Stimulated activated CD4-positive, alpha-beta T cell treated with anti-CD3 and anti-CD28 coated beads, TNF-alpha, amount 100 ng/mL, for 48 hours (primary cell): Measurements from ENCODE around the gene MVK.

Experiments used
- DNase-seq, 3 donors: peaks; one replicate each; pipeline ENCODE4 v3.0.0-alpha.2; 2020; ENCODE audit warnings: low read depth in 3 of 3

The MVK gene

DNA sequence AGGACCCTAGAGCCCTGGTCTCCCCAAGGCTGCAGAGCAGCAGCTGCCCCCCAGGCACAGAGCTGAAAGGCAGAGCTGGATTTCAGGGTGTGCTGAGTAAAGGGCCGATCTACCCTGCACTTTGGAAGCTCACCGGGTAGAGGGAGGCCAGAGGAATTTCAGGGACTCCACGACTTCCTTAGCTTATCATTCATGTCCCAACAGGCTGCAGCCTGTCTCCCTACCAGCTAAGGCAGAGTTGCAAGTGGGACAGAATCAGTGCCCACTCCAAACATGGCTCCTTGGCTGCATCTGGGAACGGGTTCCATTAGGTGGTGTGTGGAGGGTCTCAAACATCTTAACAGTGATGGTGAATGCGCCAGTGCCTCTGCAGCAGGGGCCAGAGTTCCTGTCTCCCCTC, 27.8 kb upstream of the MVK start:
- DNase-seq, result no peak

DNA sequence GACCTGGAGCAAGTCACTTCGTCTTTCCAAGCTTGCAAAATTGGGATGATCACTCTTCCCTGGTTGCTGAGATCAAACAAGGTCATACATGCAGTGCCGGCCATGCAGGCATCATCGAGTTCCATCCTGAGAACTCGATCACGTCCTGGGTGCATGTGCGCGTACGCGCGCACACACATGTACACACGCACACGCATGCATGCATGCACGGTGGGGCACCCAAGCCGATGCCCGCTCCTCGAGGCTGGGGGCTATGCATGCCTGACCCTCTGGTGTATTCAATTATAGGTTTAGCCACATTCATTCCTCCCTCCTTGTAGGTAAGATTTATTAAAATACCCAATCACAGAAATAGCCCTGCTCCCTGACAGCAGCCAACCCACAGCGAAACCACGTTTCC, 26.3 kb upstream of the MVK start:
- no peak for DNase-seq

DNA sequence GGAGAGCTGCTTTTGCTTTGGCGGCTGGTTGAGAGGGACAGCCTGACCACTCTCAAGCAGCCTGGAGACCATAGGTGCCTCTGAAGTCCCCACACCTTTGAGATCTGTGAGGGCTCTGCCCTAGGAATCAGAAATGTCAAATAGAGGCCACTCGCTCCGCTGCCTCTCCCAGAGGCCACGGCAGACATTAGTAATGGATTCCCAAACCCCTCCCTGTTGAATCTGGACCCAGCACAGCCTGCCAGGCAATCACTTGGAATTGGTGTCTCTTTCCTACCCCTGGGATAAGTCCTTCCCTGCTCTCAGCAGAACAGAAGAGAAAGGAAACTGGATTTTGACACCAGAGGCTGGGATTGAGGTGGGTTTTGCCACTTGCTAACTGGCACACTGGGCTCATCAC, 25.3 kb upstream of the MVK start:
- DNase-seq, result no peak

DNA sequence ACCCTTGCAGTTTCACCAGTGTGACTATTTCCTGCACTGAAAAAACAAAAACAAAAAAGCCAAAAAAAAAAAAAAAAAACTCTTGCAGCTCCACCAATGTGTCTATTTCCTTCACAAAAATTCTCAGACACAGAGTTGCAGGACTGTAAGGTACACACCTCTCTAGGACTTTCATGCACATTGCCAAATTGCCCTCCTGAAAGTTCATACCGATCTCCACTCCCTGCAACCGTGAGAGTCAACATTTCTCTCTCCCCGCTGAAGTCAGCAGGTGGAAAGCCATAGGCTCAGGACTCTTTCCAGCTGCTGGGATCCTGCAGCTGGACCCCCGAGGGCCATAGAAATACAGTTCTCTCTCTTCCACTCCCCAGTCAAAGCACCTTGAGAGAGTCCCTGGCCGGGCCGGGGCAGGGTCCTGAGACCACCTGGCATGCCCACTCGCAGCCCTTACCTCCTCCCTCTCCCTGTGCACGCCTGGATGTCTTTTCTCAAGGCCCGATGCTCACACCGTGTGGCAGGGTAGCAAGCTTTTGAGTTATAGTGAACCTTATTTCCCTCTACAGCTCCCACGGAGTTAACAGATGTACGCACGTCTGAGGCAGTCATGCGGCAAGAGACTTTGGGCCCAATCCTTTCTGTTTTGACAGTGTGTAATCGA, 23.9 kb upstream of the MVK start:
- no peak for DNase-seq

DNA sequence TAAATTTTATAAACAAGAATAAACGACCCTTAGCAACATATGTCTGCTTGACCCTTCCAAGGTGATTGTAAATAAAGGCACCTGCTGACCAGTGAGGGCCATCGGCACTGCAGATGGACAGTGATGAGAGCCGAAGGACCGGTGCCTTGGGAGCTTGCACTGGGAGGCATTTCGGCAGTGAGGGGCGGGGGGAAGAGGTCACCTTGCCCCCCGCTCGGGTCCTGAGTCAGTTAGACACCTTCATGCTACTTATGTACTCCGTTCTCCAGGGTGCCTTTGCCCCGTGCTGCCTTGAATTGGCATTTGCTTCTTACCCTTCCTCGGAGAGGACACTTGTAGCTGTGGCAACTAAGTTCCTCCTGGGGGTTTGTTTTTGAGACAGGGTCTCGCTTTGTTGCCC, 23.3 kb upstream of the MVK start:
- no peak for DNase-seq

DNA sequence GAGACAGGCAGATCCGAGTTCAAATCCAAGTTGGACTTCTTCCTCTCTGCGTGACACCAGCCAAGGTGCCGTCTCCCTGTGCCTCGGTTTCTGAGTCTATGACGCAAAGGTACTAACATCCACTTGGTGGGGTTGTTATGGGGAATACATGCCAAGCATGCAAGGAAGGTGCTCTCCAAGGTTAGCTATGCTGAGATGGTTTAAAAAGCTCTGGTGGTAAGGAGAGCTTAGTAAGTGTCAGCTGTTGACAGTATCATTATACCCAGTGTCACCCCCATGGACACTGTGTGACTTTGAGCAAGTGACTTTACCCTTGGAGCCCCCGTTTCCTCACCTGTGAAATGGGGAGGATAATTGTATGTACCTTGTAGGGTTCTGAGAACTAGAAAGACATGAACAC, 22.5 kb upstream of the MVK start:
- DNase-seq, result no peak

DNA sequence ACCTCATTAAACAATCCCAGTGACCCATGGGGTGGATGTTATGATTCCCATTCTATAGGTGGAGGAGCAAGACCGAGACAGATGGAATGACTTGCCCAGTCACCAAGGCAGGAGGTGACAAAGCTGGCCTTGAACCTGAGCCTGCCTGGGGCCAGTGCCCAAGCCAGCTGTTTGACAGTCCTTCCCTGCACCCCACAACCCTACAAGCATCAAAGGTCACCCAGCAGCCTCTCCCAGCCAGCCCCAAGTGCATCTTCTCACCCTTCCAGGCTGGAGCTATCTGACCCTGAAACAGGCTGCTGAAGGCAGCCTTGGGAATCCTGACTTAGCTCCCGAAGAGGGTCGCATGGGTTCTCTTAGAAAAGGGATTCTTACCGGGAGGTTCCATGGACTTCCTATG, 20.6 kb upstream of the MVK start:
- no peak for DNase-seq

DNA sequence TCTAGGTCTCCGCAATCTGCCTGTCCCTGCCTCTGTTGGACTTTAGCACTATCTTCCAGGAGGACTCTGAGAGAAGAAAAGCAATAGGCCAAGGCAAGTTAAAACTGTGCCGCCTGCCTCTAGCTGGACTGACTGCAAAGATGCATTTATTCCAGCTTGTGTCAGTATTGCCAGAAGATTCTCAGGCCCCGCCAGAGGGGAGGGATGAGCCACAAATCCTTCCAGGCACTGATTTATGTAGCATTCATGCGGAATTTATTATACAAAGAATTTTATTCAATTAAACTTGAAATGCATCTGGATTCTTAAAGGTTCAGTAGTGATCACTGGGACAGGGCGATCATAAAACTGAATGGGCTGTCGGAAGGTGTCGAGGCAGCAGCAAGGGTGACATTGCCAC, 20.1 kb upstream of the MVK start:
- no peak for DNase-seq

DNA sequence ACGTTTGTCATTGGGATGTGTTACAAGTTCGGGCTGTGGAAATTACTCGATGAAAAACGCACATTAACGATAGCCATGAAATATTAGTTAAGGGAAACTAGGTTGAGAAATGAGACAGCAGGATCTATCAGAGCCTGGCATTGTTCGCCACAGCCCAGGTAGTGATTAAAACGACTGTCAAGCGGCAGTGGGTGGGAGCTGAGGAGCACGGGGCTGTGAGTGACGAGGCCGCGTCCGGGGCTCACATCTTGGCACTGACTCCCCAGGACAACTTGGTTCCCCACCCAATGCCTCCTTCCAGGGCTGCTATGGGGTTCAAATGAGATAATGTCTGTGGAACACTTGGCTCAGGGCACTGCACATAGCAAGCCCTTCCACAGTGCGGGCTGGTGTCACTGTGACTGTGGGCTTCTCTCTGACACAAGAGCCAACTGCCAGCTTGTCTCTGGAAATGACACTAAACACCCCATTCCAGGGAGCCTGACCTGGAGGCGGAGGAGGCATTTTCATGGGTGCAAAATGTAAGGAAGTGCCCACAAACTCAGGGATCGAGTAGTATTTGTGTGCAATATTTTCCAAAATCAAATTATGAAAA, 19.6 kb upstream of the MVK start:
- no peak for DNase-seq

DNA sequence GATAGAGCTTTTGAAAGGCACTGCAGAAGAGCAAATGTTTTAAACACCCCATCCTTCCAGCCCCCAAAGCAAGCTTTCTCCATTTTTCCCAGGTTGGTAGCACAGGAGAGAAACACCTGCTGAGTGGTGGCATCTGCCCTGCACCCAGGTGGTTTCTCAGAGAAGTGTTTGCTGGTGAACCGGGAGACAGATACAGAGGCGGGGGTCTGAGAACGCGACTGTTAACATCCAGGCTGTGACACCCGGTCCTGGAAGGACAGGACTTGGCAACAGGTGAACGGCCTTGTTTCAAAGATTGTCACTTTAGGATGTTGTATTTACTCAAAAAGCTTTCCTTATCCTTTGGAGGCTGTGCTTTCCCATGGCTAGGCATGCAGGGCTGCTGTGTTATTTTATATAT, 18.8 kb upstream of the MVK start:
- DNase-seq, result no peak

DNA sequence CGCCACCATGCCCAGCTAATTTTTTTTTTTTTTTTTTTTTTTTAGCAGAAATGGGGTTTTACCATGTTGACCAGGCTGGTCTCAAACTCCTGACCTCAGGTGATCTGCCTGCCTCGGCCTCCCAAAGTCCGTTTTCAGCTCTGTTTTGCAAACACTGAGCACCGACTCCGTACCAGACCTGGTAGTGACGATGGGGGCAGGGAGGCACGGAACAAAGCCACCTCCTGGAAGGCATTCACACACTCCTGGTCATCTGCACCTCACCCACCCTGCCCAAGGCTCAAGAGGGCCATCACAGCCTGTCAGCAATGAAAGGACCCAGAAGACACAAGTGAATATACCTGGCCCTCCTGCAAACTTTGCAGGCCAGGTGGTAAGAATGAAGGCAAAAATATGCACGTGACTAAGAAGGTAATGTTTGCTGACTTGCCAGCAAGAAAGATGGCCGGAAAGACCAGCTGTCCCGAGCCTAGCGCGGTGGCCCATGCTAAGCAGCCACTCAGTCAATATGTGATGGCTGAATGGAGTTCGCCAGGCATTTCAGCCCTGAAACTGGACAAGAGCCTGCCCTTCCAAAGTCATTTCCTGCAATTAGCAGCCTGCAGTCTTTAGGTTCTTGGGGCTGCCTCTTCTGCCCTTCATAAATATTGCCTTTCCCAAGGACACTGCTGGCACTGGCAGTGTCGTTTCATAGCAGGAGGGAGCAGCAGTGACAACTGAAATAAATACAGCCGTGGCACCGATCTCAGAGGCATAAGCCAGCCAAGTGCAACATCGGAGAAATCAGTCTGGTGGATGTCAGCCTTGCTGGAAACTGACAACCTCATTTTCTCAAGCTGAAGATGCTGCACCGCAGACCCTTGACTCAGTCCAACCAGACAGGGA, 17.9 kb upstream of the MVK start:
- no peak for DNase-seq

DNA sequence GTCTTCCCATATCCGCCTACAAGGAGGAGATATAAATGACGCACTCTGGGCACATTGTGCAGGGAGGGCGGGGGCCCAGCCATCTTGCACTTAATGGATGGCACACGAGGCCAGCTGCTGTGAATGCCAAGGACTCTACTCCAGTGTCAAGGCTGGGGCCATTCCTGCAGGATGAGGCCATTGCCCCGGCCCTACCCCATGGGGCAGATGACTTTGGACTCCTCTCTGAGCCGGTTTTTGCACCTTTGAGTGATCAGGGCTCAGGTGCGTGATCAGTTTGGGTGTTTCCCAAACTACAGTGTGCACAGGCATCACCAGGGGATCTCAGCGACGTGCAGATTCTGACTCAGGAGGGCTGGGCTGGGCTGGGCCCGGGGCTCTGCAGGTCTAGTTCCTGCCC, 16.4 kb upstream of the MVK start:
- no peak for DNase-seq

DNA sequence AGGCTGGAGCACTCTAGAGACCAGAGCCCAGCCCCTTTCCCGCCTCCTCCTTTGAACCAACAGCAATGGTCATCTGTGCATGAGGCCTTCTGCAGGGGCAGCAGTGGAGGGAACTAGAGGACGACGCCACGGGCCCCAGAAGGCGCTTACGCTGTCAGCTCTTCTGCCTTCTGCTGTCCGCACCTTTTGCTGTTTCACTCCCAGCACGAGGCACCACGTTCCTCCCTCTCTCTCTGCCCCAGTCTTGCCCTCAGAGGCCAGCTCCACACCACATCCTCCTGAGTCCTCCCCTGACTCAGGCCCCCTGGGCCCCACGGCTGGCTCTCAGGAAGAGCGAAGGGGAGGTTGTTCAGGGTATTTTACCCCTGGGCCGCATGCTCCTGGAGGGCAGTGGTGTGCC, 15.8 kb upstream of the MVK start:
- no peak for DNase-seq

DNA sequence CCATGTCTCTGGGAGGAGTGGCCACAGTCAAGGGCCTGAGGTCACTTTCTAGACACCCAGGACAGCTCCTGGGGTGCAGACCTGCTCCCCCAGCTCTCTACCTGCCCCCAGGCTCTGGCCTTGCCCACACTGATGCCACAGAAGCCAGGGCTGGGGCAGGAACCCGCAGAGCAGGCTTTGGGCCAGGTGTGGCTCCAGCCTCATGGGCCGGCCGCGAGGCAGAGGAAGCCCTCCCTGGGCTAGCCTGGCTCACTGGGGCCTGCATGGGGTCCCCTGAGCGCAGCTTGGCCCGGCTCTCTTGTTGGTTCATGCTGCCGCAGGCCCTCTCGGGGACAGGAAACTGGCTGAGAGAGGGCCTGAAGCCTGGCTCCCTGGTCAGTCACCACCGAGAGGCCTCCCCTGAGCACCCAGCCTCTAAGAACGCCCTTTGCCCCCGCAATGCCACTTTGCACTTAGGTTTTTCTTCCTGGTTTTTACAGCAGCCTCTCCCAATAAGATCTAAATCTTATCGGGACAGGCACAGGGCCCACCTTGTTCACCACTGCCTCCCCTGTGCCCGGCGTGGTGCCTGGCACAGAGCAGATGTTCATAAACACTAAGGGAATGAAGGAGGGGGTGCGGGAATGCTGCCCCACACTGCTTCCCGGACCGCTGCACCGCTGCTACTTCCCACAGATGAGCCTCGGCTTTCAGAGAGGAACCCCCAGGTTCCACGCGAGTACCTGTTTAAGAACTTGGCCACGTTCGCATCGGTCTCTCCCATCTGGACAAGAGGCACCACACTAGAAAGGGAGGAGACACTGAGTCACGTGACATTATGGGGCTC, 15.0 kb upstream of the MVK start:
- DNase-seq, result no peak

DNA sequence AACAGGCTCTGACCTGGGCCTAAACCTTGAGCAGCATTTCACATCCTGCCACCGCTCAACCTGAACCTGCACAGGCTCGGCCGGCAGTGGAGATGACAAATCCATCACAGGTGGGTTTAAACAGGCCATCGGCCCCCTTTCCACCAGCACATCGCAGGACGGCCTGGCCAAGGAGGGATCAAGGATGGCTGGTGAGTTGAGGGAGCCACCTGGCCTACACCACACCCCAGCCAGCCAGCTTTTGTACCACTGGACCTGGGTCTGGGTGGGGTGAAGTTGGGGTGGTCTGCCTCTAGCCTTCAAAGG, 14.4 kb upstream of the MVK start:
- DNase-seq, result no peak

DNA sequence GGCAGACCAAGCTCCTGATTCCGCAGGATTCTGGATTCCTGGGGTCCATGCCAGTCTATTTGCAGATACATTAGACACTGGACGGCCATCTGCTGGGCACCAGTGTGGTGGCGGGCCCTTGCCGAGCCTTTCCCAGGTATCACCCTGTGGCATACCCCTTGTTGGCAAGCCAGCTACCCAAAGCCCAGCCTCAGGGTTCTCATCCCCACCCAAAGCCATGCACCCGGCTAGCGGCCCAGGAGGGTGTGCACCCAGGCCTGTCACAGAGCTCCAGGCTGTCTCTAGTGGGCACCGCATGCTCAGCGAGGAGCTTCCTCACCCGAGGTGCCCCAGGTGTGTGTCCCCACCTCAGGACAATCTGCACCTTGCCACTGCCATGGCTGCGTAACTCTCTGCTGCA, 14.0 kb upstream of the MVK start:
- DNase-seq, result no peak

DNA sequence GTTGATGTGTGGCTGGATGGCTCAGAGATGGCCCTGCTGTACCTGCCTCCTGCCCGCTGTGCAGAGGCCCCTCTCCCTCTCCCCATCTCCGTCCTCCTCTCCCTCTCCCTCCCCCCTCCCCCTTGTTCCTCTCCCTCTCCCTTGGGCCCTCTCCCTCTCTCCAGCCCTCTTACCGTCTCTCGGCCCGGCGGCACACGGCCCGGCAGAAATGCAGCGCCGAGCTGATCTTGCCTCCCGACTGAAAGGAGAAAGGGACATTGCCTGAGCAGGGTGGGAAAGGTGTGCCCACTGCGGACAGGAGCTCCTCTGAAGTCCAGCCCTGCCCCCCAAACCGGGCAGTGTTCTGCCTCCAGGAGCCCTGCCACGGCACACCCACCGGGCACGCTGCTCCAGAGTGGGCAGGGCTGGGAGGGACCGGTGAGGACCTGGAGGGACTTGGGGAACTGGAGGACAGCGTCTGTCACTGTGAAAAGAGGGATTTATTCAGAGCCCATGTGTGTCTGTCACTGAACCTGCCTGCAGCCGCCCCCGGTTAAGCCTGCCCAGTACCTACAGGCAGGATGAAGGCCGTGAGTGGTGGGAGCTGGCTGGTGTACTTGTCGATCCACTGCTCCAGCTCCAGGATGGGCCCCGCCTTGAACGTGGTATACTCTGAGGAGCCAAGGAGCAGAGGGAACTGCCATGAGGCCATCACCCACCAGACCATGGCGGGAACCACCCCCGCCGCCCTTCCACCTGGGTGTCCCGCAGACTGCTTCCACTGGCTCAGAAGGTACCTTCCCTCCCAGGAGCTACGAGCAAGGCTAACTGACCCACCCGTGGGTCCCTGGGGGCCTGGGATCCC, 12.5 kb upstream of the MVK start:
- no peak for DNase-seq

DNA sequence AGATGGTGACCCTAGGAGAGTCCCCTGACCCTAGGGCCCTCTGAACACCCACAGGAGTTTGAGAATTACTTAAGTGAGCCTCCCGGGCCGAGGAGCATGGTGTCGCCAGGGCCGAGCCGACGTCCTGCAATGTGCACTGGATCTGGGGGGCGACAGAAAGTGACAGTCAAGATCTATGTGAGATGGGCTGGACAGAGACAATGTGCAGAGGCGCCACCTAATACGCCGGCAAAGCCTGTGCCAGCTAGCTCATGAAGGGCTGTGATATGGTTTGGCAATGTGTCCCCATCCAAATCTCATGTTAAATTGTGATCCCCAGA, 11.9 kb upstream of the MVK start:
- DNase-seq, result no peak

DNA sequence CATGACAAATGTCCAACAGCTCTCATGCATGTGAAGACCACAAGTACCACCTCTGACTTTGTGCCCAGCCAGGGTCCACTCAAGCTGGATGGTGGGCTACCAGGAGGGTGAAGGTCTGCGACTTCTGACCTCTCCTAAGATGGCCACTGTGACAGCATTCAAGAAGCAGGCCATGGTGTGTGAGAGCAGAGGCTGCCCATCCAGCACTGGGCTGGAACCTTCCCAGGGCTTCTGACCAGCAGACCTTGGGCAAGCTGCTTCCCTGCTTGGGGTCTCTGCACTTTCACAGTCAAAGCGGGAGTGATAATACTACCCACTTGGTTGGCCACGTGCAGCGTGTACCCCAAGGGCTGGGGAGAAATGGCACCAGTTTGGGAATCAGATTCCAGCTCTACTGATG, 10.7 kb upstream of the MVK start:
- no peak for DNase-seq

DNA sequence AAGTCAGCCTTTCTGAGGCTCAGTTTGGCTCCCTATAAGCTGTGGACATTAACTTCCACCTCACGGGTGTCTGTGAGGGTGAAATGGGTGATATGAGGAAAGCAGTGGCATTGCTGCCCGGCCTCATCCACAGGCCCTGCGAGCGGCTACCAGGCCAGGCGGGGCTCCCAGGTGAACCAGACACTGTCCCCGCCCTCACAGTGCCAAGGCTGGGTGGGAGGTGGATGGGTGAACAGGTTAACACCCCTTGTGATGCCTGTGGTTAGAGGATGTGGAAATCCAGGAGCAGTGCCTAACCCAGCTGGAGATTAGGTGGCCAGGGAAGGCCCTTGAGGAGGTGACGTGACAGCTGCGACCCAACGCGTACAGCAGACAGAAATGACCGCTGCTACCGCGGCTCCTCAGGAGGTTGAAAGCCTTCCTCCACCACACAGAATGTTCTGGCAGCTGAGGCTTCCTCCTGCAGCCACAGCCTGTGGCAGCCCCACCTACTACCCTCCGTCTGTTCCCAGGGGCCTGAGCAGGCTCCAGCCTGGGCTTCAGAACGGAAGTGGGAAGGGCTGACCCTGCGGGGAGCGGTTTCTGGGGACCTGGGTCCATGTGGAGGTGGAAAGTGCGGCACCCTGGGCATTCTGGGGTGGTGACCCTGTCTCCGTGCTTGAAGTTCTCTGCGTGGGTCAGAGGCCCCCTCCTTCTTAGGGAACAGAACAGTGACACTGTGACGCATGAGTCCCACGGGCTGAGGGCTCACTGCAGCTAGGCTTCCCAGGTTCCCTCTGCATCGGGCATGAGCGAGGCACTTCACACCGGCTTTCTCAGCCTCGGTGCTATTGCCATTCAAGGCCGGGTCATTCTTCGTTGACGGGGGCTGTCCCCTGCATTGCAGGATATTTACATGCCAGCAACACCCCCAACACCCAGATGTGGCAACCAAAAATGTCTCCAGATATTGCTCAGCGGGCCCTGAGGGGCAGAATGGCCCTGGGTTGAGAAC, 10.0 kb upstream of the MVK start:
- DNase-seq, result no peak

DNA sequence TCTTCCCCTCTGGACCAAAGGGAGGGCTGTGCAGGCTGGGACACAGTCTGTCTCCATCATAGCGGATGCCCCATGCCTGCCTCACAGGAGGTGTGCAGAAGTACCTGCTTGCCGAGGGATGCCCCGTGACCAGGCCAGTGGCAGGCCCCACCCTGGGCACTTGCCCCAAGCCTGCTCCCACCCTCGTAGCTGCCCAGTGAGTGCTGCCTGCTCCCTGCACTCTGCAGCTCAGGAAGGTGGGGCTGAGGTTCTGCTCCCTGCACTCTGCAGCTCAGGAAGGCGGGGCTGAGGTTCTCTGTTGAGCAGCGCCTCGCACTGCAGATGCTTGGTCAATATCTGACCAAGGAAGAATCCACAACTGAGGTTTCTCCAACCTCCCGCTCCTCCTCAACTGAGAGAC, 7.2 kb upstream of the MVK start:
- no peak for DNase-seq
